ENCODE measurements around the gene OS9. TPM values are rescaled to one million over a fixed set of nuclear protein-coding genes. Genes with fewer than 3 reads are reported as not detected.

OS9 gene
- total RNA-seq, 2 experiments from 2014 or later = 77.3 to 83.5 TPM

DNA sequence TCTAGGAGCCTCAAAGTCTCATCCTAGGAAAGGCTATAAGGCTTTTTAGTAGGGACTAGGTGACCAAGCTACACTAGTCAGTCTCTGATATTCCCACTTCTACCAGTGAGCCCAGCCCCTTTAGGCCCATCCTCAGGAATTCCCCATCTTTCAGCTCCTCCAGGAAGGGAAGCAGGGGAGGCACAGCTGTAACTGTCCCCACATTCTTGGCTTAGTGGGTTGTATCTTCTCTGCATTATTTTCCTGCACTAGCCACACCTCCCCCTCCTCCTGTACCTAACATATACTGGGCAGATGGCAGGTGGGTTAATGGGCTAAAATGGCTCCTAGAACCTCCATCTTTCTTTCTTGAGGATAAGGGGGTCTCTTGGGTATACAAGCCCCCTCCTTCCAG is 73.4 kb downstream of the OS9 start:
- POLR2A ChIA-PET = interaction anchor here (1.8 kb wide), 1 partner anchor 11 kb away, joined by 6 read pairs; no protein-coding TSS in a partner anchor

GRCh38 chr12:57767876-57768275 is 73.9 kb downstream of the OS9 start:
- CTCF ChIA-PET = interaction anchor here (2.5 to 4.0 kb wide), 2 partner anchors 9 to 11 kb away, joined by 10 to 28 read pairs; no protein-coding TSS in a partner anchor
- POLR2A ChIA-PET = no interaction called here

More for the DNA sequence above, 73.4 kb downstream of the OS9 start:
- CTCF ChIA-PET = interaction anchor here (0.6 to 4.0 kb wide), 3 partner anchors 8 to 647 kb away, joined by 3 to 28 read pairs (median 10); no protein-coding TSS in a partner anchor

GRCh38 chr12:57769594-57769993 is 75.7 kb downstream of the OS9 start:
- ChIA-PET CTCF (interaction anchor here (2.5 to 4.0 kb wide), 2 partner anchors 10 to 13 kb away, joined by 10 to 28 read pairs; no protein-coding TSS in a partner anchor), POLR2A (no interaction called here)

DNA sequence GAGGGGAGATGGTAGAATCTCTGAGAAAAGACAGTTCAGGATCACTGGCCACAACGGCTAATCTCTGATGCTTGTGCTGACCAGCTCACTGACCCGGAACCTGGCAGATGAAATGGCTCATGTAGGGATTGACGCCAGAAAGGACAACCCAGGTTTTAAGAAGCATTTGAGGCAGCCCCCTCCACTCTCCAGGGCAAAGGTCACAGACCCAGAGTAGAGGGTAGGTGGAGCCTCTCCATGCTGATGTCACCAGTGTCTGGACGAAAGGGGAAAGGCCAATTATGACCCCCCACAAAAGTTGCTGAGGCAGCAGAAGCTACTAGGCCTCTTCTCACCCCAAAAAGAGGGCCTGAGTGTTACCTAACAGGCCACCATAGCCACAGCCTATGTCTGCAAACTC is 76.8 kb downstream of the OS9 start:
- ChIA-PET POLR2A (no interaction called here), CTCF (interaction anchor here (1.6 kb wide), 1 partner anchor 14 kb away, joined by 4 read pairs; no protein-coding TSS in a partner anchor)

Other genes starting within 250 kb of the OS9 start
- gene INHBE, start 238.8 kb upstream of the OS9 start, total RNA-seq = 1 to 10 TPM; 1.1 to 1.2 TPM
- under 1 TPM; 0.46 to 0.50 TPM for gene GLI1, start 234.3 kb upstream of the OS9 start, total RNA-seq
- gene ARHGAP9, start 214.3 kb upstream of the OS9 start, total RNA-seq = 100 to 1,000 TPM; 130 to 133 TPM
- gene MARS1, start 206.1 kb upstream of the OS9 start, total RNA-seq = 100 to 1,000 TPM; 438 to 455 TPM
- gene DDIT3, start 173.6 kb upstream of the OS9 start, total RNA-seq = 1 to 10 TPM; 9.6 to 9.8 TPM
- 10 to 100 TPM; 53.3 to 53.4 TPM for gene MBD6, start 171.3 kb upstream of the OS9 start, total RNA-seq
- gene DCTN2, start 146.9 kb upstream of the OS9 start, total RNA-seq = 10 to 100 TPM; 84.3 to 88.2 TPM
- 1 to 10 TPM; 1.7 to 2.0 TPM for gene KIF5A, start 144.1 kb upstream of the OS9 start, total RNA-seq
- 10 to 100 TPM; 22.3 to 24.4 TPM for gene PIP4K2C, start 102.9 kb upstream of the OS9 start, total RNA-seq
- gene DTX3, start 89.3 kb upstream of the OS9 start, total RNA-seq = 10 to 100 TPM; 13.3 to 14.5 TPM
- gene ARHGEF25, start 82.7 kb upstream of the OS9 start, total RNA-seq = 1 to 10 TPM; 1.6 to 2.3 TPM
- 1 to 10 TPM; 3.2 TPM for gene B4GALNT1, start 60.9 kb upstream of the OS9 start, total RNA-seq
- gene AGAP2, start 44.6 kb downstream of the OS9 start, total RNA-seq = 10 to 100 TPM; 29.3 to 29.7 TPM
- 10 to 100 TPM in 1 of 2 experiments, 1 to 10 TPM in 1; 8.6 to 10.6 TPM for gene TSPAN31, start 50.9 kb downstream of the OS9 start, total RNA-seq
- 100 to 1,000 TPM; 297 to 307 TPM for gene CDK4, start 58.2 kb downstream of the OS9 start, total RNA-seq
- gene MARCHF9, start 61.0 kb downstream of the OS9 start, total RNA-seq = 10 to 100 TPM; 27.0 to 27.6 TPM
- 10 to 100 TPM; 10.8 to 11.4 TPM for gene CYP27B1, start 72.9 kb downstream of the OS9 start, total RNA-seq
- 10 to 100 TPM; 69.1 to 74.5 TPM for gene METTL1, start 78.0 kb downstream of the OS9 start, total RNA-seq
- 1 to 10 TPM; 4.2 to 5.0 TPM for gene EEF1AKMT3, start 78.5 kb downstream of the OS9 start, total RNA-seq
- gene TSFM, start 88.7 kb downstream of the OS9 start, total RNA-seq = 10 to 100 TPM; 66.0 to 69.8 TPM
- under 1 TPM; 0.53 to 0.69 TPM for gene AVIL, start 124.6 kb downstream of the OS9 start, total RNA-seq
- gene CTDSP2, start 152.6 kb downstream of the OS9 start, total RNA-seq = 10 to 100 TPM; 66.1 to 68.7 TPM
- gene ATP23, start 247.4 kb downstream of the OS9 start, total RNA-seq = 10 to 100 TPM in 1 of 2 experiments, 1 to 10 TPM in 1; 9.7 to 10.9 TPM